GM18858 (cell line): ENCODE results near the gene ELN.

Source experiments
- ATAC-seq: cut with Tn5 transposase; IDR thresholded peaks from one replicate; pipeline ENCODE4 v1.9.1; 2021; ENCODE audit not compliant: unreplicated experiment

Gene ELN

GRCh38 chr7:74092321-74092963, 64.5 kb downstream of the ELN start:
- no peak for ATAC-seq

GRCh38 chr7:74092964-74093471, 65.0 kb downstream of the ELN start:
- ATAC-seq = peak; percentile 58

- no peak for ATAC-seq
Measured at GRCh38 chr7:74093671-74094223, 65.8 kb downstream of the ELN start.

GRCh38 chr7:74094224-74095101, 66.5 kb downstream of the ELN start:
- peak; percentile 44 for ATAC-seq

- no peak for ATAC-seq
Measured at GRCh38 chr7:74095135-74095534, 67.2 kb downstream of the ELN start.

- ATAC-seq = no peak
Measured at GRCh38 chr7:74097937-74098614, 70.1 kb downstream of the ELN start.

- no peak for ATAC-seq
Measured at GRCh38 chr7:74099031-74099430, 71.1 kb downstream of the ELN start.

GRCh38 chr7:74101061-74101681, 73.2 kb downstream of the ELN start:
- ATAC-seq = peak; percentile 89

GRCh38 chr7:74103219-74103772, 75.3 kb downstream of the ELN start:
- no peak for ATAC-seq

GRCh38 chr7:74104702-74105101, 76.7 kb downstream of the ELN start:
- no peak for ATAC-seq

GRCh38 chr7:74105992-74106391, 78.0 kb downstream of the ELN start:
- ATAC-seq = no peak

GRCh38 chr7:74106846-74107245, 78.9 kb downstream of the ELN start:
- ATAC-seq = no peak

- no peak for ATAC-seq
Measured at GRCh38 chr7:74115326-74115725, 87.4 kb downstream of the ELN start.

- ATAC-seq = no peak
Measured at GRCh38 chr7:74116356-74116755, 88.4 kb downstream of the ELN start.
